ENCODE measurements around the gene PRKCZ.
"Not testable (repeated sequence)": the region's sequence is repeated elsewhere in the genome, so short reads cannot be mapped to it uniquely, and the experiment has no call there.

PRKCZ gene

GRCh38 chr1:2143814-2144500, 93.7 kb downstream of the PRKCZ start:
- Histone ChIP-seq H3K4me2 (ENCODE audit: low read length) (no peak overlapping the region), H2AK5ac (ENCODE audit: low read length) (no peak overlapping the region), H3K4ac (ENCODE audit: low read depth, low read length) (no peak overlapping the region), H3K56ac (ENCODE audit: low read length) (no peak overlapping the region), H3K27ac (ENCODE audit: low read depth, low read length) (no peak overlapping the region), H3K23ac (ENCODE audit: low read length) (no peak overlapping the region), H3K4me3 (ENCODE audit: low read length) (no peak overlapping the region), H2BK120ac (ENCODE audit: low read depth, low read length) (no peak overlapping the region), H3K27me3 (ENCODE audit: insufficient read depth, low read length, poor library complexity) (no peaks in the 10 kb centered on the region), H3K79me2 (ENCODE audit: control insufficient read depth, insufficient read depth, low read length) (no peaks in the 10 kb centered on the region), H4K5ac (ENCODE audit: low read length) (no peak overlapping the region), H4K8ac (ENCODE audit: low read depth, low read length) (no peak overlapping the region), H3K36me3 (ENCODE audit: control insufficient read depth, insufficient read depth, low read length) (no peaks in the 10 kb centered on the region), H3K4me1 (ENCODE audit: control insufficient read depth, low read depth, low read length) (no peaks in the 10 kb centered on the region), H3K9ac (ENCODE audit: low read length) (no peak overlapping the region), H3K79me1 (ENCODE audit: low read length) (no peaks in the 10 kb centered on the region), H3K18ac (ENCODE audit: low read length) (no peak overlapping the region), H2BK15ac (replicated peaks; ENCODE audit: low read depth) (no peak overlapping the region), H2BK5ac (ENCODE audit: low read length) (no peak overlapping the region)
- no CpG with 5 or more reads among the region's 30 CpGs for WGBS (ENCODE audit: extremely low coverage, insufficient coverage, low lambda C conversion rate)
- DNase-seq = no peak

- no peaks in the 10 kb centered on the region for H3K79me1 ChIP-seq (ENCODE audit: low read length)
- no peaks in the 10 kb centered on the region for H3K79me2 ChIP-seq (ENCODE audit: control insufficient read depth, insufficient read depth, low read length)
- DNase-seq = no peak
- H4K5ac ChIP-seq (ENCODE audit: low read length) = no peak overlapping the region
- H3K56ac ChIP-seq (ENCODE audit: low read length) = no peak overlapping the region
- no peak overlapping the region for H2BK5ac ChIP-seq (ENCODE audit: low read length)
- H3K27ac ChIP-seq (ENCODE audit: low read depth, low read length) = no peak overlapping the region
- no CpG with 5 or more reads among the region's 15 CpGs for WGBS (ENCODE audit: extremely low coverage, insufficient coverage, low lambda C conversion rate)
- no peak overlapping the region for H3K4me3 ChIP-seq (ENCODE audit: low read length)
- no peak overlapping the region for H3K9ac ChIP-seq (ENCODE audit: low read length)
- H2AK5ac ChIP-seq (ENCODE audit: low read length) = no peak overlapping the region
- no peak overlapping the region for H3K23ac ChIP-seq (ENCODE audit: low read length)
- H2BK120ac ChIP-seq (ENCODE audit: low read depth, low read length) = no peak overlapping the region
- H3K4me1 ChIP-seq (ENCODE audit: control insufficient read depth, low read depth, low read length) = no peaks in the 10 kb centered on the region
- no peaks in the 10 kb centered on the region for H3K36me3 ChIP-seq (ENCODE audit: control insufficient read depth, insufficient read depth, low read length)
- no peak overlapping the region for H3K4me2 ChIP-seq (ENCODE audit: low read length)
- no peak overlapping the region for H2BK15ac ChIP-seq (replicated peaks; ENCODE audit: low read depth)
- H4K8ac ChIP-seq (ENCODE audit: low read depth, low read length) = no peak overlapping the region
- H3K27me3 ChIP-seq (ENCODE audit: insufficient read depth, low read length, poor library complexity) = no peaks in the 10 kb centered on the region
- H3K4ac ChIP-seq (ENCODE audit: low read depth, low read length) = no peak overlapping the region
- no peak overlapping the region for H3K18ac ChIP-seq (ENCODE audit: low read length)
Observed at GRCh38 chr1:2144501-2145090, 94.4 kb downstream of the PRKCZ start.

- Histone ChIP-seq H3K56ac (ENCODE audit: low read length) (no peak overlapping the region), H3K79me2 (ENCODE audit: control insufficient read depth, insufficient read depth, low read length) (no peaks in the 10 kb centered on the region), H3K4ac (ENCODE audit: low read depth, low read length) (no peak overlapping the region), H2BK5ac (ENCODE audit: low read length) (no peak overlapping the region), H3K9ac (ENCODE audit: low read length) (no peak overlapping the region), H3K18ac (ENCODE audit: low read length) (no peak overlapping the region), H3K79me1 (ENCODE audit: low read length) (no peaks in the 10 kb centered on the region), H2BK15ac (replicated peaks; ENCODE audit: low read depth) (no peak overlapping the region), H4K5ac (ENCODE audit: low read length) (no peak overlapping the region), H3K36me3 (ENCODE audit: control insufficient read depth, insufficient read depth, low read length) (no peaks in the 10 kb centered on the region), H3K4me1 (ENCODE audit: control insufficient read depth, low read depth, low read length) (no peaks in the 10 kb centered on the region), H2BK120ac (ENCODE audit: low read depth, low read length) (no peak overlapping the region), H3K27ac (ENCODE audit: low read depth, low read length) (no peak overlapping the region), H3K23ac (ENCODE audit: low read length) (no peak overlapping the region), H3K4me2 (ENCODE audit: low read length) (no peak overlapping the region), H2AK5ac (ENCODE audit: low read length) (no peak overlapping the region), H3K4me3 (ENCODE audit: low read length) (no peak overlapping the region), H3K27me3 (ENCODE audit: insufficient read depth, low read length, poor library complexity) (no peaks in the 10 kb centered on the region), H4K8ac (ENCODE audit: low read depth, low read length) (no peak overlapping the region)
- DNase-seq = no peak
- WGBS (ENCODE audit: extremely low coverage, insufficient coverage, low lambda C conversion rate) = no CpG with 5 or more reads among the region's 19 CpGs
Observed at GRCh38 chr1:2145946-2146835, 96.0 kb downstream of the PRKCZ start.

- Histone ChIP-seq H3K56ac (ENCODE audit: low read length) (no peak overlapping the region), H3K4me2 (ENCODE audit: low read length) (no peak overlapping the region), H4K5ac (ENCODE audit: low read length) (no peak overlapping the region), H3K4ac (ENCODE audit: low read depth, low read length) (no peak overlapping the region), H4K8ac (ENCODE audit: low read depth, low read length) (no peak overlapping the region), H3K27ac (ENCODE audit: low read depth, low read length) (no peak overlapping the region), H2BK15ac (replicated peaks; ENCODE audit: low read depth) (no peak overlapping the region), H3K9ac (ENCODE audit: low read length) (no peak overlapping the region), H3K4me1 (ENCODE audit: control insufficient read depth, low read depth, low read length) (no peaks in the 10 kb centered on the region), H3K23ac (ENCODE audit: low read length) (no peak overlapping the region), H3K27me3 (ENCODE audit: insufficient read depth, low read length, poor library complexity) (no peaks in the 10 kb centered on the region), H3K79me2 (ENCODE audit: control insufficient read depth, insufficient read depth, low read length) (no peaks in the 10 kb centered on the region), H2BK120ac (ENCODE audit: low read depth, low read length) (no peak overlapping the region), H2AK5ac (ENCODE audit: low read length) (no peak overlapping the region), H3K36me3 (ENCODE audit: control insufficient read depth, insufficient read depth, low read length) (no peaks in the 10 kb centered on the region), H2BK5ac (ENCODE audit: low read length) (no peak overlapping the region), H3K18ac (ENCODE audit: low read length) (no peak overlapping the region), H3K79me1 (ENCODE audit: low read length) (no peaks in the 10 kb centered on the region), H3K4me3 (ENCODE audit: low read length) (no peak overlapping the region)
- WGBS (ENCODE audit: extremely low coverage, insufficient coverage, low lambda C conversion rate) = 100% methylated on average over 1 of the region's 11 CpGs
- no peak for DNase-seq
Observed at GRCh38 chr1:2146836-2147517, 96.8 kb downstream of the PRKCZ start.

- not testable (repeated sequence) for DNase-seq; H3K4me2 ChIP-seq (ENCODE audit: low read length); H2BK15ac ChIP-seq (replicated peaks; ENCODE audit: low read depth); H3K36me3 ChIP-seq (ENCODE audit: control insufficient read depth, insufficient read depth, low read length); H3K27ac ChIP-seq (ENCODE audit: low read depth, low read length); H3K79me2 ChIP-seq (ENCODE audit: control insufficient read depth, insufficient read depth, low read length); H4K5ac ChIP-seq (ENCODE audit: low read length); H3K4me3 ChIP-seq (ENCODE audit: low read length); H3K4ac ChIP-seq (ENCODE audit: low read depth, low read length); H2BK120ac ChIP-seq (ENCODE audit: low read depth, low read length); H3K56ac ChIP-seq (ENCODE audit: low read length); H3K79me1 ChIP-seq (ENCODE audit: low read length); H3K23ac ChIP-seq (ENCODE audit: low read length); H3K9ac ChIP-seq (ENCODE audit: low read length); H2BK5ac ChIP-seq (ENCODE audit: low read length); H2AK5ac ChIP-seq (ENCODE audit: low read length); H3K27me3 ChIP-seq (ENCODE audit: insufficient read depth, low read length, poor library complexity); H3K4me1 ChIP-seq (ENCODE audit: control insufficient read depth, low read depth, low read length); H4K8ac ChIP-seq (ENCODE audit: low read depth, low read length); H3K18ac ChIP-seq (ENCODE audit: low read length)
- no CpG with 5 or more reads among the region's 5 CpGs for WGBS (ENCODE audit: extremely low coverage, insufficient coverage, low lambda C conversion rate)
Observed at GRCh38 chr1:2147869-2148268, 97.7 kb downstream of the PRKCZ start.
